Measurements from ENCODE around the gene LDB2. TPM values are rescaled to one million over a fixed set of nuclear protein-coding genes. Genes with fewer than 3 reads are reported as not detected.

LDB2 gene
- total RNA-seq, 1 donor from 2014 or later = not detected

DNA sequence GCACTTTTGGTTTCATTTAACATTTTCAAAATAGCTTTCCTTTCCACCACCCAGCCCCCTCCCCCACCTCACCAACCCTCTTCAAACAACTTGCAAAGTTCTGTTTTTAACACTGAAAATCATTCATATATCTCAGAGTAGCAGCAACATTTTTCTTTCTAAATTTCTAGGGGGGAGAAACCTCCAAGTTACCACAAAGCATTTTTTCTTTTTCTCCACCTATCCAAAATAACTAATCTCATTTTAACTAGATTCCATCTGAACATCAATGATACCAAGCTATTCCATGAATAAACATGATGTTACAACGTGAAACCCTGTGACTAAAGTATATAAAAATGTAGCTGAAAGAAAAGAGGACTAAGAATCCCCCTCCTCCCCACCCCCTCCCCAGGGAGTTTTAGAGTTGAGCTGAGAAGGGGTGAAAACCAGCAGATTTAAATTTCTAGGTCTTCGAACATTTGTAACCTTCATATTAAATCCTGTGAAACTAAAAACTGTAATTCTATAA, 5.2 kb downstream of the LDB2 start:
- H3K9me3 Mint-ChIP-seq (ENCODE audit: low read depth) = no peaks in the 10 kb centered on the region
- TF ChIP-seq, protein P1, sequence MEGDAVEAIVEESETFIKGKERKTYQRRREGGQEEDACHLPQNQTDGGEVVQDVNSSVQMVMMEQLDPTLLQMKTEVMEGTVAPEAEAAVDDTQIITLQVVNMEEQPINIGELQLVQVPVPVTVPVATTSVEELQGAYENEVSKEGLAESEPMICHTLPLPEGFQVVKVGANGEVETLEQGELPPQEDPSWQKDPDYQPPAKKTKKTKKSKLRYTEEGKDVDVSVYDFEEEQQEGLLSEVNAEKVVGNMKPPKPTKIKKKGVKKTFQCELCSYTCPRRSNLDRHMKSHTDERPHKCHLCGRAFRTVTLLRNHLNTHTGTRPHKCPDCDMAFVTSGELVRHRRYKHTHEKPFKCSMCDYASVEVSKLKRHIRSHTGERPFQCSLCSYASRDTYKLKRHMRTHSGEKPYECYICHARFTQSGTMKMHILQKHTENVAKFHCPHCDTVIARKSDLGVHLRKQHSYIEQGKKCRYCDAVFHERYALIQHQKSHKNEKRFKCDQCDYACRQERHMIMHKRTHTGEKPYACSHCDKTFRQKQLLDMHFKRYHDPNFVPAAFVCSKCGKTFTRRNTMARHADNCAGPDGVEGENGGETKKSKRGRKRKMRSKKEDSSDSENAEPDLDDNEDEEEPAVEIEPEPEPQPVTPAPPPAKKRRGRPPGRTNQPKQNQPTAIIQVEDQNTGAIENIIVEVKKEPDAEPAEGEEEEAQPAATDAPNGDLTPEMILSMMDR (IDR thresholded peaks at IDR 0.05; ENCODE audit: unreplicated experiment) = no peak
- peaks cover 20% of the 10 kb centered on the region for H3K27me3 Mint-ChIP-seq
- DNase-seq (ENCODE audit: low spot score, unreplicated experiment) = no peak
- H3K27ac Mint-ChIP-seq = no peak overlapping the region
- no peak overlapping the region for H3K4me3 Mint-ChIP-seq (ENCODE audit: low read depth)
- H3K36me3 Mint-ChIP-seq (ENCODE audit: insufficient read depth) = no peaks in the 10 kb centered on the region
- H3K4me1 Mint-ChIP-seq (ENCODE audit: low read depth) = peaks cover 10% of the 10 kb centered on the region

DNA sequence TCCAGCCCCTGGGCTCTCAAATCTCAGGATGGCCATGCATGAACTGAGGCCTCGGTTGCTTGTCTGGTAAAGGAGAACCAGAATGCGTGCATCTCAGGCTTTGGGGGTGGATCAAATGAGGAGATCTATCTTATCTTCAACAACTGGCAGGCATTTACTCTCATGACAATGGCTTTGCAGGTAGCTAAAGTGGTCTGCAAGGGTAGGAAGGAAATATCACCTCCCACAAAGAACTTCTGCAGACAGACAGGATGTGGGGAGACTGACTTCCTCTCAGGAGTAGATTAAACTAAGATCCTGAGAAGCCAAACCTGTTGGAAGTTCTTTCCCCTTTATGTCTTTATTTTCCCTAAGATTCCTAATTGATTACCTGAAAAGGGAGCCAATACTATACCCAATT, 7.8 kb downstream of the LDB2 start:
- no peak overlapping the region for H3K27ac Mint-ChIP-seq
- no peaks in the 10 kb centered on the region for H3K27me3 Mint-ChIP-seq
- no peak overlapping the region for H3K4me3 Mint-ChIP-seq (ENCODE audit: low read depth)
- no peaks in the 10 kb centered on the region for H3K9me3 Mint-ChIP-seq (ENCODE audit: low read depth)
- TF ChIP-seq, protein P1 (IDR thresholded peaks at IDR 0.05; ENCODE audit: unreplicated experiment) = no peak
- DNase-seq (ENCODE audit: low spot score, unreplicated experiment) = no peak
- no peaks in the 10 kb centered on the region for H3K36me3 Mint-ChIP-seq (ENCODE audit: insufficient read depth)
- peaks cover 5% of the 10 kb centered on the region for H3K4me1 Mint-ChIP-seq (ENCODE audit: low read depth)

DNA sequence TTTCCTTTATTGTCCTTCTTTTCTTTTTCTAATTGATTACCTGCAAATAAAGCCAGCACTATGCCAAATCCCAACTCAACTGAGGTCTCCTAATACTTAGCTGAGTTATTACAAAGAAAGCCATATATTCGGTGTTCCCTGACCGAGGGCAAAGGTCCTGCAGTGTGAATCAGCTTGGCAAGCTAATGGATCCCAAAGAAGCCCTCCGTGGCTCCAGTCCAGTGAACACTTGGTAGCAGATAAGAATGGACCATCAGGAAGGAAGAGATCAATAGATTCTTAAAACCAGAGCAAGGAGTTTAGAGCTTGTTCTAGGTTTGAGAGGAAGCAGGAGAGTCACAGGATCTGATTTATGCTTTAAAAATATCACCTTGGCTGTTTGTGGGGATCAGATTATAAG, 8.5 kb downstream of the LDB2 start:
- Mint-ChIP-seq H3K27me3 (no peaks in the 10 kb centered on the region), H3K4me1 (ENCODE audit: low read depth) (peaks cover 5% of the 10 kb centered on the region), H3K36me3 (ENCODE audit: insufficient read depth) (no peaks in the 10 kb centered on the region), H3K27ac (no peak overlapping the region), H3K9me3 (ENCODE audit: low read depth) (no peaks in the 10 kb centered on the region), H3K4me3 (ENCODE audit: low read depth) (no peak overlapping the region)
- DNase-seq (ENCODE audit: low spot score, unreplicated experiment) = no peak
- TF ChIP-seq, protein P1 (IDR thresholded peaks at IDR 0.05; ENCODE audit: unreplicated experiment) = no peak

DNA sequence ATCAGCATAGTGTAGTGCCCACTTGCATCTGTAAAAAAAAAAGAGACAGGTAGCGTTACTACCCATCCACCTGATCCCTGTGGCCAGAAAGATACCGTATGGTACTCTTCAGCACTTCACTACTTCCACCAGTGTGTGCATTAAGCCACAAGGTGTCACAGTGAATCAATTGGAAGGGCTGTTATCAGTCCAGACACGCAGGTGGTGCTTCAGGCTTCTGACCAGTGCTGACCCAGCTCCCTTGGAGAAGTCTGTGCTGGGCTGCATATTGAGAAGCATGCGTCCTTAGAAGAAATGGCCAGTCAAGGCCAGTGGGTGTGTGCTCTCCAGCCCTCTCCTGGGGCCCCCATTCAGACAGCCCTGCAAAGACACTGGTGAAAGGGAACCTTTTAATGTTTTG, 10.6 kb downstream of the LDB2 start:
- no peaks in the 10 kb centered on the region for H3K9me3 Mint-ChIP-seq (ENCODE audit: low read depth)
- H3K36me3 Mint-ChIP-seq (ENCODE audit: insufficient read depth) = no peaks in the 10 kb centered on the region
- H3K4me1 Mint-ChIP-seq (ENCODE audit: low read depth) = peaks cover 1% of the 10 kb centered on the region

DNA sequence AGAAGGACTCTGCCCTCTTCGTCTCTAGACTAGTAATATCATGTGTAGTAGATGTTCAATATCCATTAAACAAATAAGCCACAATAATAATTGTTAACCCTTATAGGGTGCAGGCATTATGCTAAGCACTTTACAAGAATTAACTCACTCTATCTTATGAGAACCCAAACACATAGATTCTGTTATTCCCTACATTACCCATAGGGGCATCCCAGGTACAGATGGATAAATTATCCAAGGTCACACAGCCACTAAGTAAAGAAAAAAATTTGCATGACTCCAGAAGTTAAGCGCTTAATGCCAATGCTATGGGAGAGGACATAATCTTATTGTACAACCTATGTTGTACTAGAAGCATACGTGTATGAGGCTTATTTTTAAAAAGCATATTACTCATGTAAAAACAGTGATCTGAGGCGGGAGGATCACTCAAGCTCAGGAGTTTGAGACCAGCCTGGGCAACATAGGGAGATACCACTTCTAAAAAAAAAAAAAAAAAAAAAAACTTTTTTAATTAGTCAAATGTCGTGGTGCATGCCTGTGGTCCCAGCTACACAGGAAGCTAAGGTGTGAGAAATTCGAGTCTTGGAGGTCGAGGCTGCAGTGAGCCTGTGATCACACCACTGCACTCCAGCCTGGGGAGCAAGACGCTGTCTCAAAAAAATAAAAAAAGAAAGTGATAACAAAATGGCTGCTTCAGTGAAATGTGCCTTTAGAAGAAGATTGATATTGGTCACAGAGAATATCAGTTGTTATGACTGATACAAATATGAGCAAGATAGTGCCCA, 13.6 kb downstream of the LDB2 start:
- DNase-seq (ENCODE audit: low spot score, unreplicated experiment) = no peak
- Mint-ChIP-seq H3K27me3 (peaks cover 6% of the 10 kb centered on the region), H3K36me3 (ENCODE audit: insufficient read depth) (no peaks in the 10 kb centered on the region), H3K4me3 (ENCODE audit: low read depth) (no peak overlapping the region), H3K27ac (no peak overlapping the region), H3K9me3 (ENCODE audit: low read depth) (peaks cover 3% of the 10 kb centered on the region), H3K4me1 (ENCODE audit: low read depth) (no peaks in the 10 kb centered on the region)
- TF ChIP-seq, protein P1 (IDR thresholded peaks at IDR 0.05; ENCODE audit: unreplicated experiment) = peak; percentile 31

More for the DNA sequence above, 10.6 kb downstream of the LDB2 start:
- Mint-ChIP-seq H3K27me3 (peaks cover 4% of the 10 kb centered on the region), H3K27ac (no peak overlapping the region), H3K4me3 (ENCODE audit: low read depth) (no peak overlapping the region)
- DNase-seq (ENCODE audit: low spot score, unreplicated experiment) = no peak
- TF ChIP-seq, protein P1 (IDR thresholded peaks at IDR 0.05; ENCODE audit: unreplicated experiment) = no peak

Data from progenitor cell of endocrine pancreas (in vitro differentiated cells).